Measurements from ENCODE around the gene ABCG4.
"Not testable (repeated sequence)": the region's sequence is repeated elsewhere in the genome, so short reads cannot be mapped to it uniquely, and the experiment has no call there.

ABCG4 gene

GRCh38 chr11:119116601-119117000 lies 32.3 kb upstream of the ABCG4 start:
- DNase-seq = no peak

GRCh38 chr11:119117004-119117706 lies 31.7 kb upstream of the ABCG4 start:
- no peak for DNase-seq

GRCh38 chr11:119118227-119118626 lies 30.6 kb upstream of the ABCG4 start:
- DNase-seq = no peak

DNA sequence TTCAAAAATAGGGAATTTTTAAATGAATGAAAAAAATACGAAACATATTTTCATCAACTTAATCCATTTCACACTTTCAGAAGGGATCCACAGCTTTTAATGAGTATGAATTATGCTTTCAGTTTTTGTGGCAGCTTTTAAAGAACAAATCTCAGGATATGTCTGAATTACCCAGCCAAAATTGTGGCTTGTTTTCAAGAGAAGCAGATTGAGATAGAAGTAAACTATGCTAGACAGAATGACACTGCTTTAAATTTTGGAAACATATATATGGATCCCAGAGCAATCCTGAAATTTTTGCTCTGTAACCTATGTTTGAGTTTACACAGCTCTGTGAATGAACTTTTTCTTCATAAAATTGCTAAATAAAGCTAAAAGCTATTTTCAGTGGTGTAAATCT lies 29.9 kb upstream of the ABCG4 start:
- DNase-seq = no peak

GRCh38 chr11:119120639-119121007 lies 28.2 kb upstream of the ABCG4 start:
- DNase-seq = no peak

DNA sequence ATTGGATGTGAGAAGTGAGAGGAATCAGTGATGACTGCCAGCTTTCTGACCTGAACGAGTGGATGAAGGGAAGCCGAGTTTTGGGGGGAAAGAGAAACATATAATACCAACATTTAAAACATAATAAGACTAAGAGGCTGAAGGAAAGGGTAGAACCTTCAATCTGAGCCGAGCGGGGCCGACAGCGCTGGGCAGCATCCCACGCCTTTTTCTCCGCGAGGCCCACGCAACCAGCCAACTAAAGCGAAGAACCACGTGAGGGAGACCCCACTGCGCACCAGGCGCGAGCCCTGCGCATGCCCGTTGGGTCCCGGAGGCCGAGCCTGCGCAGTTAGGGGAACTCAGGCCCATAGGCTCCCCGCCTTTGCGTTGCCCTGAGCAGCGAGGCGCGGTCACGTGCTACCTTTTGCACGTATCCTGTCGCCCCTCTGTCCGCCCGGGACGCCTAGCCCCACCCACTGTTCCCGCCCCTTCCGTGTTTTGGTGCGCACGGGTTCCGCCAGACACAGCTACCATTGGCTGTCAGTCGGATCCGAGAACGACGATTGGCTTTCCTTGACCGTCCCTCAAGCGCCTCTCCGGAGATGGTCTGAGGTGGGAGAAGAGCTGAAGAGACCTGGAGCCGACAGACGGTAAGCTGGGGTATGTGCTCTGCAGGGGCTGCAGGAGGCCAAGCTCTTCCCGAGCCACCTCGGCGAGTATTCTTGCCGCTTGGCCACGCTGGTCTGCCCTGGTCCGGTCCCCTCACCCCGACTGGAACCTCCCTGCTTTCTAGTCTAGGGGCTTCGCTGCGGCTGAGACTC lies 27.6 kb upstream of the ABCG4 start, which contains the start of gene HINFP:
Gene HINFP, plus strand, starts transcription at position 573 of the 803 bp plus-strand sequence. CDS start 5,365 bp downstream, outside the sequence.
- peak; percentile 99 for DNase-seq

DNA sequence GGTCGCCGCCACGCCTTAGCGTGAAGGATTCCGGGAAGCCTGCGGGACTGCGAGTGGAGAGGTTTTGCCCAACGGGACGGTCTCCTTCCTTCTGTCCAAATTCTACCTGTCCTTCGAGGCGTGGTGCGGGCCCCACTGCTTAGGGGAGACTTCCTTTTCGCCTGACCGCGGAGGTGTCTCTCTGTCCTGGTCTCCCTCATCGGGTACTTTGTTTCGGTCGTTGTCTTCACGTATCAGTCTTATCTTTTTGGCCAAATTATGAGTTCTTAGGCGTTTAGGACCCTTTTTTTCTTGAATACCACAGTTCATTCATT lies 27.1 kb upstream of the ABCG4 start:
- no peak for DNase-seq

- DNase-seq = no peak
These were observed 23.0 kb upstream of the ABCG4 start for GRCh38 chr11:119125821-119126220.

DNA sequence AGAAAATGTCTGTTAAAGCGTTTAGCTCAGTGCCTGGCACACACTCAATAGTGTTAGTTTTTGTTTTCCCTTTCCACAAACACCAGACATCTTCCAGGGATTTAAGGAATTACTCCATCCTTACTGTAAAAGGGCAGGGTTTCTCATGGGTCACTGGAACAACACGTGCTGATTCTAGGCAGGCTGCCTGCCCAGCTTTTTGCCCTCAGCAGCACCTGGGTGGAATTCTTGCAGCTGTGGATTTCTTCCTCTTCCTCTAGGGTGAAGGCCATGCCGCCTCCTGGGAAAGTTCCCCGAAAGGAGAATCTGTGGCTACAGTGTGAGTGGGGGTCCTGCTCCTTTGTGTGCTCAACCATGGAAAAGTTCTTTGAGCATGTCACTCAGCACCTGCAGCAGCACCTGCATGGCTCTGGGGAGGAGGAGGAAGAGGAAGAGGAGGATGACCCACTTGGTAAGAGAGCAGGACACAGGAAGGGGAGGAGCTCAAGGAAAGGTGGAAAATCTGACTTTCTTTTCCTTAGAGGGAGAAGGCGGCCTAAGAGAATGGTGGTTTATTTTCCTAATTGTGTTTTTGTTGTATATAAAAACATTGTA lies 22.1 kb upstream of the ABCG4 start:
- DNase-seq = no peak

DNA sequence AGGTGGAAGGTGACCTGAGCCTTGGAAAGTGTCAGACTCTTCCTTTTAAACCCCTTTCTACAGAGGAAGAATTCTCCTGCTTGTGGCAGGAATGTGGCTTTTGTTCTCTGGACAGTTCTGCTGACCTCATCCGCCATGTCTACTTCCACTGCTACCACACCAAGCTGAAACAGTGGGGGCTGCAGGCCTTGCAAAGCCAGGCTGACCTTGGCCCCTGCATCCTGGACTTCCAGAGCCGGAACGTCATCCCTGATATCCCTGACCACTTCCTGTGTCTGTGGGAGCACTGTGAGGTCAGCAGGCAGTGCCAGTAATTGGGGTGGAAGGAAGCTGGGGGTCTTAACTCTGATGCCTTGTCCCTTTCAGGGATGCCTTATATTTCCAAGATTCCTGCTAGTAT lies 18.2 kb upstream of the ABCG4 start:
- no peak for DNase-seq

GRCh38 chr11:119134389-119134978 lies 14.4 kb upstream of the ABCG4 start:
- peak; percentile 19 for DNase-seq

- DNase-seq = not testable (repeated sequence)
These were observed 9.6 kb upstream of the ABCG4 start for GRCh38 chr11:119139276-119139675.

GRCh38 chr11:119144825-119145486 lies 3.9 kb upstream of the ABCG4 start:
- DNase-seq = peak; percentile 47

DNA sequence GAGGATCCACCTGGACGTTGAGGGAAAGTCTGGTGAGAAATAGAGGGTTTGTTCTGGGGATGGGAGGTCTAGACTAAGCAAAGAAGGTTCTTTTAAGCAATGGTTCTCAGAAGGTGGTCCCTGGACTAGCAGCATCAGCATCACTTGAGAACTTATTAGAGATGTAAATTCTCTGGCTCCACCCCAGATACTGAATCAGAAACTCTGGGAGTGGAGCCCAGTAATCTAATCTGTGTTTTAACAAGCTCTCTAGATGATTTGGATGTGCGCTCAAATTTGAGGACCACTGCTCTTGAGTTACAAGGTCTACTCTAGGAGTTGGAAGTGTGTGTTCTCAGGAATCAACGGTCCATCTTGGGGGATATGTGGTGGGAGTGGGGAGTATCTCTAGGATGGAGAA lies 3.3 kb upstream of the ABCG4 start:
- DNase-seq = no peak

- DNase-seq = no peak
These were observed 1.1 kb upstream of the ABCG4 start for GRCh38 chr11:119147604-119148333.

DNA sequence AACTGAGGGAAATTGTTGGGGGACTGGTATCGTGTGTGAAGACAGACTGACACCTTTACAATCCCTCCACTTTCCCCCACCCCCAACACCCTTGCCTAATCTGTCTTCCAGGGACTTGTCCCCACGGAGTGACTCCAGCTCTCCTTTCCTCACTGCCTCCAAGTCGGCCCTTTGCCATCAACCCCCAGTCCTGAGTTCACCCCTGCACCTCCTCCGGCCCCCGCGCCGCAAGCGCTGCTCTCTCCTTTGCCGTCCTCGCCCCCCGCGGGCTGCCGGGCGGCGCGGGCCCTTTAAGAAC lies 183 bp upstream of the ABCG4 start:
- no peak for DNase-seq

- no peak for DNase-seq
These were observed 979 bp downstream of the ABCG4 start for GRCh38 chr11:119149786-119150275.

GRCh38 chr11:119152043-119152442 lies 3.2 kb downstream of the ABCG4 start:
- no peak for DNase-seq

DNA sequence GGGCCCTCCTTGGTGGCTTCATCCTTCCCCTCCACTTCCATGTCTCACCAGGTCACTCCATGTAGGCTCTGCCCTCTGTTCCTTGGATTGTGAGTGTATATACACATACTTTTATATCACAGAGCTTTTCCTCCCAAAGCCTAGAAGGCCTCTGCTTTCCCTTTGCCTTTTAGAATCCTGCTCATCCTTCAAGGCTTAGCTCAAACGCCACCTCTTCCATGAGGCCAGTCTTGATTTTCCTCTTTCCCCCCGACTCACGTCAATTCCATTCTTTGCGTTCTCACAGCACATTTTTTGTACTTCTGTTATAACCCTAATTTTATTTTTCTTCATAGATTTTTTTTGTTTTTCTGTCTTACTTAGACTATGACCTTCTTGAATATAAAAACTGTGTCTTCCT lies 3.8 kb downstream of the ABCG4 start:
- DNase-seq = no peak

GRCh38 chr11:119153049-119153818 lies 4.4 kb downstream of the ABCG4 start:
- DNase-seq = no peak

- no peak for DNase-seq
These were observed 5.3 kb downstream of the ABCG4 start for GRCh38 chr11:119154178-119154577.
